Calu3 (cell line): ENCODE measurements around the gene RABGAP1. TPM values are rescaled to one million over a fixed set of nuclear protein-coding genes. Genes with fewer than 3 reads are reported as not detected.

Experiments used
- BruUV-seq: library from RNA; stranded (reverse); fragments of 400-500 nt; replicated peaks from 2 replicates; lab custom pipeline; 2021; lab: Mats Ljungman, UMichigan
- CTCF ChIA-PET: fragments of 300-600 bp; sonication (Branson Sonifier 250); formaldehyde crosslinking; loops from one replicate; lab custom pipeline; 2022; ENCODE audit warnings: antibody characterized with exemption; lab: Charles Lee
- DNase-seq: peaks from one replicate; pipeline ENCODE4 v3.0.0; 2022
- H3K27ac Mint-ChIP-seq: one replicate; pipeline ENCODE4 v1.8.0; 2022; ENCODE audit warnings: mixed read lengths; ENCODE audit not compliant: unreplicated experiment
- H3K27me3 Mint-ChIP-seq: one replicate; pipeline ENCODE4 v1.8.0; 2022; ENCODE audit warnings: mixed read lengths; ENCODE audit not compliant: unreplicated experiment
- H3K36me3 Mint-ChIP-seq: one replicate; pipeline ENCODE4 v1.8.0; 2022; ENCODE audit warnings: mild to moderate bottlenecking, moderate library complexity, mixed read lengths; ENCODE audit not compliant: insufficient read depth, unreplicated experiment
- H3K4me1 Mint-ChIP-seq: one replicate; pipeline ENCODE4 v1.8.0; 2022; ENCODE audit warnings: mild to moderate bottlenecking, low read depth, mixed read lengths; ENCODE audit not compliant: unreplicated experiment
- H3K4me3 Mint-ChIP-seq: one replicate; pipeline ENCODE4 v1.8.0; 2022; ENCODE audit warnings: mild to moderate bottlenecking, low read depth, moderate library complexity, mixed read lengths; ENCODE audit not compliant: unreplicated experiment
- H3K9me3 Mint-ChIP-seq: one replicate; pipeline ENCODE4 v1.8.0; 2022; ENCODE audit warnings: low read depth, mixed read lengths; ENCODE audit not compliant: unreplicated experiment
- CTCF ChIP-seq: fragments of 200-600 bp; IDR thresholded peaks from one replicate; pipeline ENCODE4 v1.8.0; 2022; ENCODE audit warnings: antibody characterized with exemption; ENCODE audit not compliant: unreplicated experiment
- intact Hi-C: fragments of 100-400 bp; cut with micrococcal nuclease; formaldehyde crosslinking; loops from one replicate; pipeline ENCODE4 v1.10.0; 2022; ENCODE audit not compliant: unreplicated experiment
- total RNA-seq: library from RNA; stranded (reverse); gene quantifications from 2 replicates; pipeline ENCODE4 v1.2.3, GENCODE V29; 2022

Gene RABGAP1
- total RNA-seq, 1 experiment from 2014 or later = 57.9 TPM

- H3K4me3 Mint-ChIP-seq = no peak overlapping the region
- no peaks in the 10 kb centered on the region for H3K4me1 Mint-ChIP-seq
- H3K36me3 Mint-ChIP-seq = peaks cover 14% of the 10 kb centered on the region
- no peaks in the 10 kb centered on the region for H3K9me3 Mint-ChIP-seq
- BruUV-seq = no TSS peak
- H3K27ac Mint-ChIP-seq = no peak overlapping the region
- H3K27me3 Mint-ChIP-seq = no peaks in the 10 kb centered on the region
- DNase-seq = no peak
- no peak for TF ChIP-seq CTCF
- CTCF ChIA-PET = no interaction called here
- intact Hi-C loops = no loop called here
Measured at GRCh38 chr9:123016631-123017030, 75.8 kb downstream of the RABGAP1 start.

- no peak overlapping the region for H3K27ac Mint-ChIP-seq
- no peaks in the 10 kb centered on the region for H3K27me3 Mint-ChIP-seq
- H3K9me3 Mint-ChIP-seq = no peaks in the 10 kb centered on the region
- H3K4me1 Mint-ChIP-seq = no peaks in the 10 kb centered on the region
- CTCF ChIA-PET = no interaction called here
- no peak overlapping the region for H3K4me3 Mint-ChIP-seq
- H3K36me3 Mint-ChIP-seq = no peaks in the 10 kb centered on the region
- intact Hi-C loops = no loop called here
- no TSS peak for BruUV-seq
- no peak for TF ChIP-seq CTCF
- DNase-seq = no peak
Measured at GRCh38 chr9:123020796-123021195, 80.0 kb downstream of the RABGAP1 start.

GRCh38 chr9:123026425-123026824 is 85.6 kb downstream of the RABGAP1 start:
- Mint-ChIP-seq H3K4me1 (no peaks in the 10 kb centered on the region), H3K4me3 (no peak overlapping the region), H3K27me3 (no peaks in the 10 kb centered on the region), H3K36me3 (peaks cover 8% of the 10 kb centered on the region), H3K9me3 (no peaks in the 10 kb centered on the region), H3K27ac (no peak overlapping the region)
- intact Hi-C loops = no loop called here
- no TSS peak for BruUV-seq
- CTCF ChIA-PET = no interaction called here
- no peak for DNase-seq
- TF ChIP-seq CTCF = no peak

- intact Hi-C loops = no loop called here
- no peaks in the 10 kb centered on the region for H3K4me1 Mint-ChIP-seq
- H3K27ac Mint-ChIP-seq = no peak overlapping the region
- peaks cover 8% of the 10 kb centered on the region for H3K36me3 Mint-ChIP-seq
- no peaks in the 10 kb centered on the region for H3K27me3 Mint-ChIP-seq
- no peak for TF ChIP-seq CTCF
- no peaks in the 10 kb centered on the region for H3K9me3 Mint-ChIP-seq
- BruUV-seq = no TSS peak
- no peak for DNase-seq
- H3K4me3 Mint-ChIP-seq = no peak overlapping the region
- CTCF ChIA-PET = no interaction called here
Measured at GRCh38 chr9:123027517-123027916, 86.7 kb downstream of the RABGAP1 start.
